HG03060 (cell line): ENCODE results near the gene NPAS4.
"Not testable (repeated sequence)": the region's sequence is repeated elsewhere in the genome, so short reads cannot be mapped to it uniquely, and the experiment has no call there.

Experiments used
- ATAC-seq: cut with Tn5 transposase; IDR thresholded peaks from one replicate; pipeline ENCODE4 v1.9.1; 2021; ENCODE audit warnings: low read depth, moderate number of reproducible peaks; ENCODE audit not compliant: unreplicated experiment

Gene NPAS4

GRCh38 chr11:66420671-66421476 lies at the start of gene NPAS4:
NPAS4 (plus strand) TSS chr11:66421035; CDS start chr11:66421180, 145 bp downstream.
- ATAC-seq: no peak

- no peak for ATAC-seq
These were observed 49.0 kb upstream of the NPAS4 start, which contains the start of gene SLC29A2 for GRCh38 chr11:66371627-66372415. SLC29A2 (minus strand) TSS chr11:66371760; CDS start chr11:66371591, 169 bp downstream.

GRCh38 chr11:66373265-66373664 lies 47.6 kb upstream of the NPAS4 start:
- no peak for ATAC-seq

- not testable (repeated sequence) for ATAC-seq
These were observed 47.0 kb upstream of the NPAS4 start for GRCh38 chr11:66373690-66374287.

- not testable (repeated sequence) for ATAC-seq
These were observed 40.6 kb upstream of the NPAS4 start for GRCh38 chr11:66380264-66380663.

- ATAC-seq: not testable (repeated sequence)
These were observed 36.5 kb upstream of the NPAS4 start for GRCh38 chr11:66384316-66384715.

- no peak for ATAC-seq
These were observed 34.4 kb upstream of the NPAS4 start for GRCh38 chr11:66386171-66387069.

GRCh38 chr11:66388780-66389386 lies 32.0 kb upstream of the NPAS4 start:
- no peak for ATAC-seq

GRCh38 chr11:66391322-66391721 lies 29.5 kb upstream of the NPAS4 start:
- ATAC-seq: no peak

- ATAC-seq: no peak
These were observed 26.9 kb upstream of the NPAS4 start for GRCh38 chr11:66393954-66394353.

GRCh38 chr11:66407651-66408050 lies 13.2 kb upstream of the NPAS4 start:
- ATAC-seq: no peak

GRCh38 chr11:66408488-66409214 lies 12.2 kb upstream of the NPAS4 start:
- no peak for ATAC-seq

GRCh38 chr11:66409226-66409625 lies 11.6 kb upstream of the NPAS4 start:
- ATAC-seq: no peak

- ATAC-seq: no peak
These were observed 10.6 kb upstream of the NPAS4 start for GRCh38 chr11:66410191-66410590.

- ATAC-seq: no peak
These were observed 9.5 kb upstream of the NPAS4 start for GRCh38 chr11:66411323-66411722.

- ATAC-seq: no peak
These were observed 8.7 kb upstream of the NPAS4 start for GRCh38 chr11:66412110-66412509.

GRCh38 chr11:66413167-66413566 lies 7.7 kb upstream of the NPAS4 start:
- no peak for ATAC-seq

GRCh38 chr11:66414120-66414934 lies 6.5 kb upstream of the NPAS4 start:
- ATAC-seq: no peak
